GM18907 (cell line): ENCODE data around the gene ZNF580.

Experiments
- ATAC-seq: cut with Tn5 transposase; IDR thresholded peaks from one replicate; pipeline ENCODE4 v1.9.1; 2021; ENCODE audit warnings: mild to moderate bottlenecking, moderate library complexity; ENCODE audit not compliant: unreplicated experiment

ZNF580 gene

GRCh38 chr19:55622242-55622969 lies 18.4 kb upstream of the ZNF580 start:
- ATAC-seq, result no peak

GRCh38 chr19:55623130-55623529 lies 17.7 kb upstream of the ZNF580 start:
- ATAC-seq, result no peak

GRCh38 chr19:55623561-55623960 lies 17.2 kb upstream of the ZNF580 start:
- ATAC-seq, result no peak

GRCh38 chr19:55624109-55625003 lies 16.4 kb upstream of the ZNF580 start, which contains the start of gene ZNF784:
Gene ZNF784 (minus strand): TSS chr19:55624566. CDS start chr19:55624561, 5 bp downstream.
- peak; percentile 50 for ATAC-seq

GRCh38 chr19:55625004-55625326 lies 15.8 kb upstream of the ZNF580 start:
- no peak for ATAC-seq

- ATAC-seq, result no peak
Measured at GRCh38 chr19:55626350-55626749, 14.5 kb upstream of the ZNF580 start.

- no peak for ATAC-seq
Measured at GRCh38 chr19:55632463-55632834, 8.4 kb upstream of the ZNF580 start.

GRCh38 chr19:55633861-55634260 lies 6.9 kb upstream of the ZNF580 start:
- ATAC-seq, result no peak

GRCh38 chr19:55635334-55635717 lies 5.5 kb upstream of the ZNF580 start:
- no peak for ATAC-seq

GRCh38 chr19:55635856-55636440 lies 4.9 kb upstream of the ZNF580 start:
- ATAC-seq, result no peak

- no peak for ATAC-seq
Measured at GRCh38 chr19:55636723-55637122, 4.1 kb upstream of the ZNF580 start.

- no peak for ATAC-seq
Measured at GRCh38 chr19:55637534-55637933, 3.3 kb upstream of the ZNF580 start.

- ATAC-seq, result no peak
Measured at GRCh38 chr19:55638864-55639359, 1.9 kb upstream of the ZNF580 start.

GRCh38 chr19:55640043-55640576 lies 692 bp upstream of the ZNF580 start:
- no peak for ATAC-seq

GRCh38 chr19:55641426-55642152 lies 787 bp downstream of the ZNF580 start:
- ATAC-seq, result no peak

- ATAC-seq, result peak; percentile 5
Measured at GRCh38 chr19:55642153-55643002, 1.6 kb downstream of the ZNF580 start.

- ATAC-seq, result peak; percentile 48
Measured at GRCh38 chr19:55643003-55643886, 2.4 kb downstream of the ZNF580 start, which contains the start of gene ZNF581. Gene ZNF581 (plus strand): TSS chr19:55643649. CDS start chr19:55644572, 923 bp downstream.

GRCh38 chr19:55643887-55644176 lies 3.0 kb downstream of the ZNF580 start:
- ATAC-seq, result no peak
